Neural cell (in vitro differentiated cells): ENCODE measurements around the gene NCOA4. TPM values are rescaled to one million over a fixed set of nuclear protein-coding genes. Genes with fewer than 3 reads are reported as not detected.

Experiments used
- H2AFZ ChIP-seq: fragments of 200-600, 300-800 bp; sonication (generic), shearing (Covaris generic); 2 replicates; pipeline ENCODE4 v1.6.0; 2014; ENCODE audit warnings: low read depth, mild to moderate bottlenecking, antibody characterized with exemption, low read length, moderate library complexity
- H3F3A ChIP-seq: fragments of 200-600 bp; shearing (Covaris generic); 2 replicates; pipeline ENCODE4 v1.6.1; 2016; ENCODE audit warnings: mild to moderate bottlenecking, moderate library complexity, mixed read lengths, antibody characterized with exemption, low read length; ENCODE audit not compliant: insufficient read depth, poor library complexity, severe bottlenecking
- H3K27ac ChIP-seq: fragments of 200-600, 300-800 bp; sonication (generic), shearing (Covaris generic); 2 replicates; pipeline ENCODE4 v1.5.1; 2014; ENCODE audit warnings: mild to moderate bottlenecking, low read length, moderate library complexity
- H3K27me3 ChIP-seq: fragments of 300-800, 200-600 bp; sonication (generic), shearing (Covaris generic); 2 replicates; pipeline ENCODE4 v1.6.0; 2014; ENCODE audit warnings: mild to moderate bottlenecking, low read depth, low read length, moderate library complexity; ENCODE audit not compliant: insufficient read depth
- H3K36me3 ChIP-seq: fragments of 300-800, 200-600 bp; sonication (generic), shearing (Covaris generic); 2 replicates; pipeline ENCODE4 v1.5.1; 2014; ENCODE audit warnings: mild to moderate bottlenecking, antibody characterized with exemption, low read length, moderate library complexity; ENCODE audit not compliant: insufficient read depth
- H3K4me2 ChIP-seq: fragments of 300-800, 200-600 bp; sonication (generic), shearing (Covaris generic); 2 replicates; pipeline ENCODE4 v1.6.0; 2014; ENCODE audit warnings: mild to moderate bottlenecking, low read length
- H3K4me3 ChIP-seq: fragments of 300-800, 200-600 bp; sonication (generic), shearing (Covaris generic); 2 replicates; pipeline ENCODE4 v1.5.1; 2014; ENCODE audit warnings: mild to moderate bottlenecking, low read length, moderate library complexity
- H3K79me2 ChIP-seq: fragments of 200-600 bp; shearing (Covaris generic); replicated peaks from 2 replicates; pipeline ENCODE4 v1.6.0; 2014; ENCODE audit warnings: mild to moderate bottlenecking, low read length, moderate library complexity; ENCODE audit not compliant: insufficient read depth
- H3K9ac ChIP-seq: fragments of 300-800, 200-600 bp; sonication (generic), shearing (Covaris generic); 2 replicates; pipeline ENCODE4 v1.6.1; 2016; ENCODE audit warnings: mild to moderate bottlenecking, low read length, mixed read lengths
- H3K9me2 ChIP-seq: fragments of 200-600 bp; shearing (Covaris generic); 2 replicates; pipeline ENCODE4 v1.6.1; 2016; ENCODE audit warnings: mild to moderate bottlenecking, low read length, mixed read lengths; ENCODE audit not compliant: insufficient read depth
- H3K9me3 ChIP-seq: fragments of 200-600, 300-800 bp; sonication (generic), shearing (Covaris generic); 2 replicates; pipeline ENCODE4 v1.6.1; 2016; ENCODE audit warnings: mild to moderate bottlenecking, mixed run types, low read length, moderate library complexity, mixed read lengths
- H4K20me1 ChIP-seq: fragments of 200-600 bp; shearing (Covaris generic); 2 replicates; pipeline ENCODE4 v1.6.1; 2016; ENCODE audit warnings: mild to moderate bottlenecking, mixed run types; ENCODE audit not compliant: insufficient read depth
- EP300 ChIP-seq: fragments of 450-650 bp; conservative IDR thresholded peaks from 2 replicates; pipeline ENCODE4 v1.6.1; 2014; ENCODE audit warnings: antibody characterized with exemption, mild to moderate bottlenecking, moderate library complexity; ENCODE audit not compliant: poor library complexity, severe bottlenecking
- EZH2 ChIP-seq: fragments of 200-600, 300-800 bp; shearing (Covaris generic), sonication (generic); IDR thresholded peaks from 2 replicates; pipeline ENCODE4 v1.6.1; 2014; ENCODE audit warnings: antibody characterized with exemption, low read length, borderline replicate concordance, mild to moderate bottlenecking; ENCODE audit not compliant: insufficient read depth, poor library complexity, severe bottlenecking
- MXI1 ChIP-seq: fragments of 450-650 bp; conservative IDR thresholded peaks from 2 replicates; pipeline ENCODE4 v1.6.1; 2014; ENCODE audit warnings: antibody characterized with exemption, mild to moderate bottlenecking; ENCODE audit not compliant: poor library complexity, severe bottlenecking
- POLR2AphosphoS5 ChIP-seq: IDR thresholded peaks from 2 replicates; pipeline ENCODE4 v1.6.1; 2012
- RAD21 ChIP-seq: fragments of 450-650 bp; conservative IDR thresholded peaks from 2 replicates; pipeline ENCODE4 v1.6.1; 2014; ENCODE audit warnings: antibody characterized with exemption, mild to moderate bottlenecking, moderate library complexity
- SMC3 ChIP-seq: fragments of 450-650 bp; conservative IDR thresholded peaks from 2 replicates; pipeline ENCODE4 v1.6.1; 2014; ENCODE audit warnings: antibody characterized with exemption, mild to moderate bottlenecking, moderate library complexity; ENCODE audit not compliant: poor library complexity
- TAF1 ChIP-seq: IDR thresholded peaks from 2 replicates; pipeline ENCODE4 v1.6.1; 2012; ENCODE audit warnings: low read depth
- polyA minus RNA-seq: library from RNA; depleted of rRNA, polyadenylated mRNA; stranded (reverse); fragments of >200 nt; gene quantifications from 2 replicates; pipeline ENCODE4 v1.2.3, GENCODE V29; 2014
- polyA plus RNA-seq: library from polyadenylated mRNA; depleted of rRNA; stranded (reverse); fragments of >200 nt; gene quantifications from 2 replicates; pipeline ENCODE4 v1.2.3, GENCODE V29; 2014
- TF ChIP-seq, protein P1 (sequence below): fragments of 450-650 bp; IDR thresholded peaks from 2 replicates; pipeline ENCODE4 v1.5.1; 2014; ENCODE audit warnings: antibody characterized with exemption, mild to moderate bottlenecking, moderate library complexity; ENCODE audit not compliant: poor library complexity, severe bottlenecking
- TF ChIP-seq, protein P2 (sequence below): IDR thresholded peaks from 2 replicates; pipeline ENCODE4 v1.6.1; 2012; ENCODE audit warnings: borderline replicate concordance

NCOA4 gene
- 113 and 131 TPM in 2 replicates for polyA plus RNA-seq
- 240 and 245 TPM in 2 replicates for polyA minus RNA-seq

DNA sequence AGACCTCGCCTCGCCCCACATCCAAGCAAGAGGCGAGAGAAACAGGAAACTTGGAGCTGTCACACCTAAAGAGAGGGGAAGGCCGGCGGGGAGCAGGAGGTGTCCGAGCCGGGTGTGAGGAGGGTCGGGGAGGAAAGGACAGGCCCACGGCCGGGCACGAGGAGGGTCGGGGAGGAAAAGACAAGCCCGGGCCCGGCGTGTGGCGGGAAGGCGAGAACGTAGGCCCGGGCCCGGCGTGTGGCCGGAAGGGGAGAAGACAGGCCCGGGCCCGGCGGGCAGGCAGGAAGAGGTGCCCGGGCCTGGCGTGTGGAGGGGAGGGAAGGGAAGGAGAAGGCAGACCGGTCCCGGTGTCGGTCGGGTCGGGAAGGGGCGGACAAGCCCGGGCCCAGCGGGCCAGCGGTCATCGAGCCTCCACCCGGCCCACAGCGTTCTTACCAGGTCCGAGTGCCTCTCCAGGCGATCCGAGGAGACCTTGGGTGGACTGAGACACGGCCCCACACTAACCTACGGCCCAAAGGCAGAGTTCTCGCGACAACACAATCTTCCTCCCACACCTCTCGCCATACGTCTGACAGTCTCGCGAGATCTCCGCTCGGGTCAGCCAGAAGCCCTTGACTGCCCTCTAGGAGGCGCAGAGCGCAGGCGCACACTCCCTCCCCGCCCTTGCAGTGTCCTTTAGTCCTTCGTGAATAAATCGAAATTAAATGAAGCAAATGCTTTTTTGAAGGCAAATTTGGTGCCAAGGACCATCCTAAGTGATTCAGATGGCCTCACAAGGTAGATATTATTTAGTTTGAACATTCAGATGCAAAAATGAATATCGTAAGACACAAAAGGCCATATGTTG, at the start of gene NCOA4:
TSS of gene NCOA4 (minus strand) at position 533 of the 847 bp plus-strand sequence. CDS start 13,943 bp downstream, outside the sequence.
- peak within 1 kb of the TSS; percentile 84 for H3K4me3 ChIP-seq
- no peaks in the 10 kb centered on the region for H3K27me3 ChIP-seq
- H3K9me2 ChIP-seq, result no peaks in the 10 kb centered on the region
- peak within 1 kb of the TSS; percentile 71 for H2AFZ ChIP-seq
- H3K36me3 ChIP-seq, result no peaks in the 10 kb centered on the region
- no peaks in the 10 kb centered on the region for H3K9me3 ChIP-seq
- H3K27ac ChIP-seq, result peak within 1 kb of the TSS; percentile 89
- H3K9ac ChIP-seq, result peak within 1 kb of the TSS; percentile 97
- H3K79me2 ChIP-seq, result peaks cover 43% of the 10 kb centered on the region
- TF ChIP-seq, protein P1, sequence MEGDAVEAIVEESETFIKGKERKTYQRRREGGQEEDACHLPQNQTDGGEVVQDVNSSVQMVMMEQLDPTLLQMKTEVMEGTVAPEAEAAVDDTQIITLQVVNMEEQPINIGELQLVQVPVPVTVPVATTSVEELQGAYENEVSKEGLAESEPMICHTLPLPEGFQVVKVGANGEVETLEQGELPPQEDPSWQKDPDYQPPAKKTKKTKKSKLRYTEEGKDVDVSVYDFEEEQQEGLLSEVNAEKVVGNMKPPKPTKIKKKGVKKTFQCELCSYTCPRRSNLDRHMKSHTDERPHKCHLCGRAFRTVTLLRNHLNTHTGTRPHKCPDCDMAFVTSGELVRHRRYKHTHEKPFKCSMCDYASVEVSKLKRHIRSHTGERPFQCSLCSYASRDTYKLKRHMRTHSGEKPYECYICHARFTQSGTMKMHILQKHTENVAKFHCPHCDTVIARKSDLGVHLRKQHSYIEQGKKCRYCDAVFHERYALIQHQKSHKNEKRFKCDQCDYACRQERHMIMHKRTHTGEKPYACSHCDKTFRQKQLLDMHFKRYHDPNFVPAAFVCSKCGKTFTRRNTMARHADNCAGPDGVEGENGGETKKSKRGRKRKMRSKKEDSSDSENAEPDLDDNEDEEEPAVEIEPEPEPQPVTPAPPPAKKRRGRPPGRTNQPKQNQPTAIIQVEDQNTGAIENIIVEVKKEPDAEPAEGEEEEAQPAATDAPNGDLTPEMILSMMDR, result peak; percentile 85
- TF ChIP-seq POLR2AphosphoS5 (peak; percentile 95), RAD21 (no peak), EP300 (no peak), SMC3 (peak; percentile 57), EZH2 (no peak), MXI1 (peak; percentile 69), TAF1 (peak; percentile 50)
- TF ChIP-seq, protein P2, sequence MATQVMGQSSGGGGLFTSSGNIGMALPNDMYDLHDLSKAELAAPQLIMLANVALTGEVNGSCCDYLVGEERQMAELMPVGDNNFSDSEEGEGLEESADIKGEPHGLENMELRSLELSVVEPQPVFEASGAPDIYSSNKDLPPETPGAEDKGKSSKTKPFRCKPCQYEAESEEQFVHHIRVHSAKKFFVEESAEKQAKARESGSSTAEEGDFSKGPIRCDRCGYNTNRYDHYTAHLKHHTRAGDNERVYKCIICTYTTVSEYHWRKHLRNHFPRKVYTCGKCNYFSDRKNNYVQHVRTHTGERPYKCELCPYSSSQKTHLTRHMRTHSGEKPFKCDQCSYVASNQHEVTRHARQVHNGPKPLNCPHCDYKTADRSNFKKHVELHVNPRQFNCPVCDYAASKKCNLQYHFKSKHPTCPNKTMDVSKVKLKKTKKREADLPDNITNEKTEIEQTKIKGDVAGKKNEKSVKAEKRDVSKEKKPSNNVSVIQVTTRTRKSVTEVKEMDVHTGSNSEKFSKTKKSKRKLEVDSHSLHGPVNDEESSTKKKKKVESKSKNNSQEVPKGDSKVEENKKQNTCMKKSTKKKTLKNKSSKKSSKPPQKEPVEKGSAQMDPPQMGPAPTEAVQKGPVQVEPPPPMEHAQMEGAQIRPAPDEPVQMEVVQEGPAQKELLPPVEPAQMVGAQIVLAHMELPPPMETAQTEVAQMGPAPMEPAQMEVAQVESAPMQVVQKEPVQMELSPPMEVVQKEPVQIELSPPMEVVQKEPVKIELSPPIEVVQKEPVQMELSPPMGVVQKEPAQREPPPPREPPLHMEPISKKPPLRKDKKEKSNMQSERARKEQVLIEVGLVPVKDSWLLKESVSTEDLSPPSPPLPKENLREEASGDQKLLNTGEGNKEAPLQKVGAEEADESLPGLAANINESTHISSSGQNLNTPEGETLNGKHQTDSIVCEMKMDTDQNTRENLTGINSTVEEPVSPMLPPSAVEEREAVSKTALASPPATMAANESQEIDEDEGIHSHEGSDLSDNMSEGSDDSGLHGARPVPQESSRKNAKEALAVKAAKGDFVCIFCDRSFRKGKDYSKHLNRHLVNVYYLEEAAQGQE, result peak; percentile 78
- no peaks in the 10 kb centered on the region for H3F3A ChIP-seq
- no peaks in the 10 kb centered on the region for H4K20me1 ChIP-seq
- H3K4me2 ChIP-seq, result peak within 1 kb of the TSS; percentile 95

DNA sequence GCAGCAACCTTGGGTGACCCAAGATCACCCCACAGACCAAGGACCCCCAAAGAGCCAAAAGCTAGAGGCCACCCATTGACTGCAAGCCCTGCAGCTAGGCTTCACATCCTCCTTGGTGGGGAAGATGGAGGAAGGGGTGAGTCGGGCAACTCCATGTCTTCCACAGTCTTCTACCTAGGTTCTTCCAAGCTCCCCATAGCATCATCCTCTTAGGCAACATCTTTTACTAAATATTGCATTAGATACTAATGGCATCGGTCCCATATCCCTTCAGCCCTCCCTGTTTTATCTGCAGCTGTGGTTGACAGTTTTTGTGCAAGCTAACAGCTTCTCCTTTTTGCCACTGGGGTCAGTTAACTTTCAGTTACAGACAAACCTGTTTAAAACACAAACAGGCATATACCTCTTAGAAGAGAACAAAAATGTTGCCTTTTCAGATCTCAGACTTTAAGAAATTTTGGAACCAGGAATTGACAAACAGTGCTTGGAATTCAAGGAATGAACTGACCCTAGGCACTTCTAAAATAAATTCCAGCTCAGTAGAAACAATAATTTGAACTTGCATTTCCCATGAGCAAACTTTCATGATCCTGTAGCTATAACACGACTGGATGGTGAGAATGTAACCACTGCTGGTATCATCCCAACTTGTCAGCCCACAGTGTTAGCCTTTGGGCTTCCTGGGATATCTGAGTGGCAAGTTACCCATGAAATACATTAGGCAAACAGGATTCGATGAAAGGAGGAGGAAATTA, 49.6 kb upstream of the NCOA4 start:
- no peak overlapping the region for H3K4me2 ChIP-seq
- no peaks in the 10 kb centered on the region for H3K79me2 ChIP-seq
- no peaks in the 10 kb centered on the region for H3K9me3 ChIP-seq
- H2AFZ ChIP-seq, result no peak overlapping the region
- no peak overlapping the region for H3K4me3 ChIP-seq
- H3K27ac ChIP-seq, result no peak overlapping the region
- H3F3A ChIP-seq, result no peaks in the 10 kb centered on the region
- no peaks in the 10 kb centered on the region for H3K36me3 ChIP-seq
- H3K9me2 ChIP-seq, result no peaks in the 10 kb centered on the region
- TF ChIP-seq, protein P1, result no peak
- TF ChIP-seq TAF1 (no peak), MXI1 (no peak), SMC3 (no peak), RAD21 (no peak), EP300 (no peak), POLR2AphosphoS5 (no peak)
- H4K20me1 ChIP-seq, result no peaks in the 10 kb centered on the region
- no peak overlapping the region for H3K9ac ChIP-seq
- no peaks in the 10 kb centered on the region for H3K27me3 ChIP-seq
